Ureter (tissue), 1 donor: ENCODE results near the gene MED22. TPM values are rescaled to one million over a fixed set of nuclear protein-coding genes. Genes with fewer than 3 reads are reported as not detected.
"Not testable (repeated sequence)": the region's sequence is repeated elsewhere in the genome, so short reads cannot be mapped to it uniquely, and the experiment has no call there.

ENCODE experiments used
- DNase-seq: peaks from one replicate; pipeline ENCODE4 v3.0.0-alpha.2; 2020; ENCODE audit warnings: low spot score
- total RNA-seq: library from RNA; stranded (reverse); gene quantifications from one replicate; pipeline ENCODE4 v1.2.4, GENCODE V29; 2023
- donor health status: DM: yes; HTN: yes; CAD: no.

MED22 gene
- total RNA-seq, 1 donor from 2014 or later: 31.2 TPM

DNA sequence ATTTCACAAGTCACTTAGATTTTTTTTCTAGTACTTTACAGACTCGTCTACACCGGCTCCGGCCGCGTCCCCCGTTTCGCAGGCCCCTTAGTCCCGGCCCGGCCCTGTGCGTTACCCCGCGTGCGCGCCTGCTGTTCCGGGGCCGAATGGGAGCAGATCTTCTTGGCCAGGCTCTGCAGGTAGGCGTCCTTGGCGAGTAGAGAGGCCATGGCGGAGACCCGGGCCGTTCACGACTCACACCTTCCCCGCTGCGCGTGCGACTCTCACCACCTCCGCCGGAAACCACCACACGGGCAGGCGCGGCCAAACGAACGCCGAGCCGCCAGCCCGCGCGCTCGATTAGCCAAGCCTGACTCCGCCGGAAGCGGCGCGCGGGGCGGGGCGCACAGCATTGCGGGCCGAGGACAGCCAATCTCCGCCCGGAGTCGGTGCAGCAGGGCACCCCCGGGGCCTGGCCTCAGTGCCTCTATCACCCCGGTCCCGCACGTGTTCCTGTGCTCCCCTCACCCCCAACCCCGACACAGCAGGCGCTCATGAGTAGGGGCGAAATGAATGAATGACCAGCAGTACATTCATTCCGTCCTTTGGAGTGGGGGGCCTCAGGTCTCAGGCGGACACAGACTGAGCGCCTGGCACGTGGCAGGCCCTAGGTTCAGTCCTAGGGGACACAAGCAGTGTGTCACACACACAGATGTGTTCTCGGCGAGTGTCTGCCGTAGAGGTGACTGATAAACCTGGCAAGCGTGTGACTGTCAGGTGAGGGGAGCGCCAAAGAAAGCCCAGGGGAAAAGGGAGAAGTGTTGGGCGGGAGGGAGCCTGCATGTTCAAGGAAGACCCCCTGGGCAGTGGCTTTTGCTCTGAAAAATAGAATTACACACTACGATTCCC lies 11.8 kb downstream of the MED22 start, which contains the start of gene SURF6:
TSS of gene SURF6 (minus strand) at position 265 of the 888 bp plus-strand sequence. CDS start at position 209, 56 bp downstream.
- DNase-seq: peak; percentile 93

DNA sequence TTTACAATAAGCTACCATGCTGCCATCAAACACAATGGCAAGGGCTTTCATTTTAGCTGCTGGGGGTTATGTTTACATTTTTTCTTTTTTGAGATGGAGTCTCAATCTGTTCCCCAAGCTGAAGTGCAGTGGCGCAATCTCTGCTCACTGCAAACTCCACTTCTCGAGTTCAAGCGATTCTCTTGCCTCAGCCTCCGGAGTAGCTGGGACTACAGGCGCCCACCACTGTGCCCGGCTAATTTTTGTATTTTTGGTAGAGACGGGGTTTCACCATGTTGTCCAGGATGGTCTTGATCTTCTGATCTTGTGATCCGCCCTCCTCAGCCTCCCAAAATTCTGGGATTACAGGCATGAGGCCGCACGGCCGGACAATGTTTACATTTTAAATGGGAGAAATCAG lies 13.0 kb downstream of the MED22 start:
- peak; percentile 37 for DNase-seq

DNA sequence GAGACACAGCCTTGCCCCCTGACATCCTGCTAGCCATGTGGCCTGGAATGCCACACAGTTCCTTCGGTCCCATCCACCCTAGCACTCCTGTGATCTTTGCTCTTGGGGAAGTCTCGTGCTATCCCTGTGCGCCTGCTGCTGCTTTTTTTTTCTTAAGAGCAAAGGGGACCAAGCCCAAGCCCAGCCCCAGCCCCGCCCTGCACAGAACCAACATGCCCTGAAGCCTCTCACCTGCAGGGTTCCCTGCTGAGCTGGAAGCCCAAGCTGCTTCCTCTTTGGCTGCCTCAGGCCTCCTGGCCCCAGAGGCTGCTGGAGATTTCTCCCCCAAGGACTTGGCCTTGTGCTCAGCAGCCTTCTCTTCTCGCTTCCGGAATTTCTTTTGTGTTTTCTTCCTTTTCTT lies 13.8 kb downstream of the MED22 start:
- peak; percentile 66 for DNase-seq

DNA sequence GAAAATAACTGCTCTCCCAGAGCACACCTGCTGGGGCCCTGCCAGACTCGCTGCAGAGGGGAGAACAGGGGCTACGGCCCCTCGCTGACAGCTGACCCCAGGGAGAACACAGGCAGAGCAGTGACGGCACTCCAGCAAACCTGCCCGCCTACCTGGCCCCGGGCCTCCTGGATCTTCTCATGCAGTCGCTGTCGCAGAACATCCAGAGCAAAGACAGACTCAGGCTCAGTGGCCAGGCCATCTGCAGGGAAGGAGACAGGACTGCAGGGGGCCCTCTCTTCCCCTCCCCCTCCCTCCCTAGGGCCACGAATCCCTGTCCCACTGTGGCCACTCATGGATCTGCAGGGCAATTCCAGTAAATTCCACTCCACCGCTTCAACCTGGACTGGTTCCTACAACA lies 14.4 kb downstream of the MED22 start:
- DNase-seq: peak; percentile 42

DNA sequence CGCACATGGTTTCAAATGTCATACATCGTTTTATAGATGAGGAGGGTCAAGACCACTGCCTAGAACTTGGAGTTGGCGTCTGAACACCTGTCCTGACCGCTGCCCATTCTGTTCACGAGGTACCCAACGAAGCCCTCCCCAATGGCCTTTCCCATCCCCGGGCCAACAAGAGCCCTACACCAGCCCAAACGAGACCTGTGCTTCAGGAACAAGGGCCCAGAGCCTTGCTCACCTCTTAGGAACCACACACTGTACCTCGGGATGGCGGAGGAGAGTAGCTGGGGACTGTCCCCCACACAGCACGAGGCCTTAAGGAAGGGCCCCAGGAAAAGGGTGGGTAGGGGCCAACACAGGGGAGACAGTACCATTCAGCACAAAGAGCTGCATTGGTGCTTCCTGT lies 14.9 kb downstream of the MED22 start:
- peak; percentile 29 for DNase-seq

DNA sequence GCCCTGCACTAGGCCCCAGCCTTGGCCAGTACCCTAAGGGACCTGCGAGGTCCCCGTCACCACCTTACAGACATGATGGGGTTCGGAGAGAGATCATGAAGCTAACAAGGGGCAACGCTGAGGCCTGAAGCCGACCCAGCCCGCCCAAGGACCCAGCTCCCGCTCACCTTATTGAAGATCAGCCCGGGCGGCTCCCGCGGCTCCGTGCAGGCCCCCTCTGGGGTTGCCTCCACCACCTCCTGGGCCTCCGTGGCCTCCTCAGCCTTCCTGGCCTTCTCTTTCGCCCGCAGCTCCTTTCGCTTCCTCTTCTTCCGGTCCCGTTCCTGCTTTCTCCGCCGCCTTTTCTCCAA lies 15.6 kb downstream of the MED22 start:
- no peak for DNase-seq

DNA sequence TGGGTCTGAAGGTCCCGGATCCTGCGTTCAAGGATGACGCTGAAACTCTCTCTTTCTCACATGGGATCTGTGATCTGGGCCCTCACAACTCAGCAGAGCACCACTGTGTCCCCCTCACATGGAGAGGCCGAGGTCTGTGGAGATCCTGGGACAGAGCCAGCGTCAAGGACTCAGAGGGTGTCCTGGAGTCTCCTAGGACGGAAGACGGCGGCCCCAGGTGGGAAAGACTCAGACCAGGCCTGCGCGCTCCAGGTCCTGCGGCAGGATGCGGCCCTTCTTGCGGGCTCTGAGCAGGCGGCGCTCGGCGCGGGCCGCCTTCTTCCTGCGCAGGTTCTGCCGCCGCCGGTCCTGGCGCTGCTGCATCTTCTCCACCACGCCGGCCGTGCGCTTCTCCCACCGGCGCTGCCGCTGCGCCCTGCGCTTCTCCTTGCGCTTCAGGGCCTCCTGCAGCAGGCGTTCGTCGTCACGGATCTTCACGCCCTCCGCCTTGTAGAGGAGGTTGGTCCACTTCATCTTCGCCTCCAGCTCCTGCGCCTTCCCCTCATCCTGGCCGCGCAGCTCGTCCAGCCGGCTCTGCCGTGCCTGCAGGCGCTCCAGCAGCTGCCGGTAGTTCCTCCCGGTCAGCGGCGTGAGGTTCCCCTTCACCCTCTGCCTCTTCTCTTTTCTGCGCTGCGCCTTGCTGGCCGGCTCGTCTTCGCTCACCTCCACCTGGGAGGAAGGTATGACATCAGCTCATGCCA lies 16.1 kb downstream of the MED22 start:
- peak; percentile 40 for DNase-seq

DNA sequence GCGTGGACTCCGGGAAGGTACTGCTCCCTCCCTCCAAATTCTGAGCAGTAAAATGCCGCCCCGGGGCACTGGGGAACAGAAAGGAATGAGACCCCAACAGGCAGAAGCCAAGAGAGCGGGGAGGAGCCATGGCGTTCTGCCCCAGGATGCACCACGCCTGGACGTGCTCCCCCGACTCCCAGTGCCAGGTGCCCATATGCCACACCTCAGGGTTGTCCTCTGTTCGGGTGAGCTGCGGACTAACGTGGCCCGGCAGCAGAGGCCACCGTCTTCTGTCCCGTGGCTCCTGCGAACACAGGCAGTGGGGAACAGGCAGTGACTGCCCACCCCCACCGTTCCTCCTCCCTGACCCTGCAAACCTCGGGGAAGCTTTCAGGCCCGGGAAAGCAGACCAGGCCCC lies 16.7 kb downstream of the MED22 start:
- DNase-seq: no peak

DNA sequence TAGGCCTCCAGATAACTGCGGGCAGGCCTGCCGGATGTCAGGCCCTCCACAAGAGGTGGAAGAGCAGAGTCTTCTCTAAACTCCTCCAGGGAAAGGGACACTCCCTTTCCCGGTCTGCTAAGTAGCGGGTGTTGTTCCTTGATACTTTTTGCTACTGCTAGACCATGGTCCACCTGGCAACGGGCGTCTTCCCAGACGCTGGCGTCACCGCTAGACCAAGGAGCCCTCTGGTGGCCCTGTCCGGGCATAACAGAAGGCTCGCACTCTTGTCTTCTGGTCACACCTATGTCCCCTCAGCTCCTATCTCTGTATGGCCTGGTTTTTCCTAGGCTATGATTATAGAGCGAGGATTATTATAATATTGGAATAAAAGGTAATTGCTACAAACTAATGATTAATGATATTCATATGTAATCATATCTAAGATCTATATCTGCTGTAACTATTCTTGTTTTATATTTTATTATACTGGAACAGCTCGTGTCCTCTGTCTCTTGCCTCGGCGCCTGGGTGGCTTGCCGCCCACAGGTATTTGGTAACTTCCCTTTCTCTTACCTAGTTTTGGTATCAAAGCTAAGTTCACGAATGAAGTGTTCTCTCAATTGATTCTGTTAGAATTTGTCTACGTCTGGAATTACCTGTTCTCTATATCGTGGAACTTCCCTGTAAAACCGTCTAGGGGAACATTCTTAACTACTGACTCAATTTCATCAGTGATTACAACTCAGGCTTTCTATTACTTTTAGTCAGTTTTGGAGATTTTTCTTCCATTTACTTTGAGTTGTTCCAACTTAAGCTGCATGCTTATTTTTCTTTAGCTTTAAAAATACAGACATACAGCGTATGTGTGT lies 18.4 kb downstream of the MED22 start:
- peak; percentile 41 for DNase-seq

DNA sequence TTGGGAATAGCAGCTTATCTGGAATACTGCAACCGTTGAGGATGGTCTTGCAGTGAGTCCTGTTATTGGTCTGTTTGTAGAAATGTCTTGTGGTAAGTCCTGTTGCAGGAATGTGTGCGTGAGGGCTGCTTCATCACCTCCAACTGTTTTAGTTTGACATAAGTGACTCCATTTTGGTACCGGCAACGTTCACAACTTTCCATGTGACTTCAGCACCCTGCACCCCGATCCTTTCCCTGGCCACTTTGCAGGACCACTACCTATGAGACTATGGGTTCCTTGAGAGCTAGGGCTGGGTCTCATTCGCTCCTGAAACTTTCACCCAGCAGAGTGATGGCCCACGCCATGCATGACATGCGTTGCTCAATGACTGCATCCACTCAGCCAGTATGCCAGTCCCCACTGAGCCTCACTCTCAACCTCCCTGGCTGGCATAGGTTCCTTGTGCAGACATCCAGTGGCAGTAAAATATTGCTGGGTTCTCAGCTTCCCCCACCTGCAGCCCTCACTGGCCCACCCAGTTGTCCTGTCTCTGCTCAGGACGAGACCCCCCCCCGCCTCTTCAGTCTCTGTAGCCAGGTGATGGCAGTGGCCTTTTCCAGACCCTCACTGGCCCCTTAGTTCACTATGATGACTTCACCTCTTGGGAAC lies 20.0 kb downstream of the MED22 start:
- DNase-seq: peak; percentile 19

DNA sequence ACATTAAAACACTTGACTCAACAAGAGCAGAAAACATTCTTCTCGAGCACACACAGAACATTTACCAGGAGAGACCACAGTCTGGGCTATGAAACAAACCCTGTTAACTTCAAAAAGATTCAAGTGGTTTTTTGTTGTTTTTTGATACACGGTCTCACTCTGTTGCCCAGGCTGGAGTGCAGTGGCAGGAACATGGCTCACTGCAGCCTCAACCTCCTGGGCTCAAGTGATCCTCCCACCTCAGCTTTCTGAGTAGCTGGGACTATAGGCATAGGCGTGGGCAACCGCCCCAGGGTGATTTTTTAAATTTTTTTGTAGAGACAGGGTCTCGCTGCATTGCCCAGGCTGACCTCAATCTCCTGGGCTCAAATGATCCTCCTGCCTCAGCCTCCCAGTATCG lies 20.9 kb downstream of the MED22 start:
- not testable (repeated sequence) for DNase-seq

DNA sequence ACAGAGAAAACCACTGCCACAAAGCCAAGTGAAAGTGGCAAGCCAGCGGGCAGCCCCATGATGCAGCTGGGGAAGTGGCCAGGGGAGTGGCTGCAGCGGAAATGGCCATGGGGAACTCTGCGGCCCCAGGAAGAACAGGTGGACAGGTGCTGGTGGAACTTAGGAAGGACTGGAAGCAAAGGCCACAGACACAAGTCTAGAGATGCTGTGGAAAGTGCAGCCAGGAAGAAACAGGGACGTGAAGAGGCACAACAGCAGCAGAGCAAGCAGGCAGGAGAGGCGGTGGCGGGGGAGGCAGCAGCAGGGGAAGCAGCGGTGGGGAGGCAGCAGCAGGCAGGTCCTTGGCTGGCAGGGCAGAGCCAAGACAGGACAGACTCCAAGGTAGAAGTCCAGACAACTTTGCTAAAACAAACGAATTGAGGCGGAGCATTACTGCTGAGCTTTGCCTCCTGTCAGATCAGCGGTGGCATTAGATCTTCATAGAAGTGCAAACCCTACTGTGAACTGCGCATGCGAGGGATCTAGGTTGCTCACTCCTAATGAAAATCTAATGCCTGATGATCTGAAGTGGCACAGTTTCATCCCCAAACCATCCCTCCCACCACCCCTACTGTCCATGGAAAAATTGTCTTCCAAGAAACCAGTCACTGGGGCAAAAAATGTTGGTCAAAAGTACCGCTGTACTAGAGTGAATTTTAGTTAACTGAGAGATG lies 23.8 kb downstream of the MED22 start:
- peak; percentile 22 for DNase-seq

DNA sequence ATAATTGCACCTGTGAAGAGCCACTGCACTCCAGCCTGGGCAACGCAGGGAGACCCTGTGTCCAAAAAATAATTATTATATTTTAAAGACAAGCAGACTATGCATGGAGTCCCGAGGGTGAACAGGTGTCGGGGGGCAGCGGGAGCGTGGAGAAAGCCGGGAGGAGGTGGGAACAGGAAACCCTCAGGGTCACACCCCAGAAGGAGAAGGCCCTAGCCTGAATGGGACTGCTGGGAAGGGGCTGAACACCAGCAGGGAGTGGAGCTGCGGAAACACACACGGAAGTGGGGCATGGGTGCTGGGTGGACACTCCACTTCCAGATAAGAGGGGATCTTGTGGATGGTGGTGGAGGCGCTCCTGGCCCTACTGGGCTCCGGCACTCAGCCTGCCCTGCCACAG lies 24.7 kb downstream of the MED22 start:
- peak; percentile 27 for DNase-seq

DNA sequence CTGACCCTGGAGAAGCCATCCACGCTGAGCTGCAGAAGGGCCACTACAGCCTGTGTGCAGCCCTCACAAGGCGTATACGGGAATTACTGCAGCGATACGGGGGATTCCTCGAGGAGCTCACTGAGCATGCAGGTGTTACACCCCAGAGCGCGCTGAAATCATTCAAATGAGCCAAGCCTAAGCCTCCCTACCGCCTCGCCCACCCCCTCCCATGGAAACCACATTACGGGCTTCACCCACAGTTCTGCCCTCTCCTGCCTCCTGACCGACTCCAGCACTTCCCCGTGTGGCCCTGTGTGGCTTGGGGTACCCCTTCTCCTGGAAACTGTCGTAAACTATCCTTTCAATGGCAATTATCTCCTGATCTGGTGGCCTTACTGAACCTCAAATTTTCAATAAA lies 25.2 kb downstream of the MED22 start:
- no peak for DNase-seq

DNA sequence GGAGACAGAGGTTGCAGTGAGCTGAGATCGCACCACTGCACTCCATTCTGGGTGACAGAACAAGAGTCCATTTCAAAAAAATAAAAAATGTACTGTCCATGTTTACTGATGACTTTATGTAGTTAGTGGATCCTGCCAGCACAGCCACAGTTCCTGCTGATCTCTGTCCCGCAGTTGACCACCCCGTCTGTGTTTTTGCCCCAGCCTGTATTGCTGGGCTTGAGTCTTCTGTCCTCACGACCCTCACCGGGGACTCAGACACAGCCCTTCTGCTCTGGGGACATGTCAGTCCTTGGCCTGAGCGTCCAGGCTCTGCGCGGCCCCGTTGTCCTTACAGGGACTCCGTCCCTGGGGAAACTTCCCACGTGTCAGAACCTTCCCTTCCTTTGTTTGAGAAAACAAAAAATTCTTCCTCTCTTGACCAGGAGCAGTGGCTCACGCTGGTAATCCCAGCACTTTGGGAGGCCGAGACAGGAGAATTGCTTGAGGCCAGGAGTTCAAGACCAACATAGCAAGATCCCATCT lies 26.5 kb downstream of the MED22 start:
- DNase-seq: peak; percentile 33

DNA sequence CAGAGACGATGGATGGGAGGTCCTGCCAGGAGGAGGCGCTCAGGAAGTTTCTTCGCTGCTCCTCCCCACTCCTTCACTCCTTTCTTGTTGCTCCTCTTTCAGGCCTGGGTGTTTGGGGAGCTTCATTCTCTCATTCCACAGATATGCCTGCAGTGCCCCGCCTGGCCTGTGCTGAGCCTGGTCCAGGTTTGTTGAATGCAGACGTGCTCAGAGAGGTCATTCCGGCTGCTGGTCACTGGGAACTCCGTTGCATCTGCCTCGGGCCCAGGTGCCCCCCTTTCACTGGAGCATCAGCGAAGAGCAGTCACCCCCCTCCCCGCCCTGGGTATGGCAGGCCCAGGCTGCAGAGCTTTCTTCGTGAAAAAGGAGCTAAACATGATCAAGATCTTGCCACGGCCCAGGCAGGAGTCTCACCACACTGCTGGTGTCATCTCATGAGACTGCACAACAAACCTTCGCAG lies 27.5 kb downstream of the MED22 start:
- no peak for DNase-seq

DNA sequence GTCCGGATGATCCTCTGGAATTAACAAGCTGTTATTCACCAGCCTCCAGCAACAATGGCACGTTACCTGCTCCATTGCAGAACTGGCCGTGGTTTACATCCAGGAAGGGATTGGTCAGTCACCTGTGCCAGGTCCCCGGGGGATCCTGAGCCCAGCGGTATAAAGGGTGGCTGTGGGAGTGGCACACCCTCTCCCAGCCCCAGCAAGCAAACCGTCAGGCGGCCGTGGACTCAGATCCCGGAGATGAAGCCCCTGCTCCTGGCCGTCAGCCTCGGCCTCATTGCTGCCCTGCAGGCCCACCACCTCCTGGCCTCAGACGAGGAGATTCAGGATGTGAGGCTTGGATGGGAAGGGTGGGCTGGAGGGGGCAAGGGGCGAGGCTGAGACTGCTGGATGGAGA lies 30.4 kb downstream of the MED22 start:
- not testable (repeated sequence) for DNase-seq

DNA sequence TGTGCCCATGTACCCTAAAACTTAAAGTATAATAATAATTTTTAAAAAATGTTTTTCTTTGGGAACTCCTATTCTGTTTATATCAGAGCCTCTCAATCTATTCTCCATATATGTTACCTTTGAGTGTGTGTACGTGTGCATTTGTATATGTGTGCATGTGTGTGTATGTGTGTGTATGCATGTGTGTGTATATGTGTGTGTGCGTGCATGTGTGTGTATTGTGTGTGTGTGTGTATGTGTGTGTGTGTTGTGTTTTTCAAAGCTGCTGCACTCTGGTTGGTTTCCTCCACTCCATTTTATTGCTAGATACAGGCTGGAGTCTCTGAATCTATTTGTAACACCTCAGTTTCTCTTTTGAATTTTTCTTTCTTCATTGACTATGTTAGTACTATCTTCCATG lies 31.9 kb downstream of the MED22 start:
- no peak for DNase-seq

DNA sequence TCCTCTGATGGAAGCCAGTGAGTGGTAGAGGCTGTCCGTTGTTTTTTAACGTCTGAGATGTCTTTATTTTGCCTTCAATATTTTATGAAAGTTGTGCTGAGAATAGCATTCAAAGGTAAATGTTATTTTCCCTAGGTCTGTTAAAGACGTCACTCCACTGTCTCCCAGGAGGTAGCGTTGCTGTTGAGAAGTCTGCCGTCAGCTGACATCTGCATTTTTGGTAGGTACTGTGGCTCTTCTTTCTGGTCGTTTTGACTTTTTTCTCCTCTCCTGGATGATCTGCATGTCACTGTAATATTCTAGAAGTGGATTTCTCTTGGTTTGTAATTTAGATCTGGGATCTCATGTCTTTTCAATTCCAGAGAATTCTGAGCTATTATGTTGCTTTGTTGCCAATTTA lies 38.3 kb downstream of the MED22 start:
- DNase-seq: no peak

DNA sequence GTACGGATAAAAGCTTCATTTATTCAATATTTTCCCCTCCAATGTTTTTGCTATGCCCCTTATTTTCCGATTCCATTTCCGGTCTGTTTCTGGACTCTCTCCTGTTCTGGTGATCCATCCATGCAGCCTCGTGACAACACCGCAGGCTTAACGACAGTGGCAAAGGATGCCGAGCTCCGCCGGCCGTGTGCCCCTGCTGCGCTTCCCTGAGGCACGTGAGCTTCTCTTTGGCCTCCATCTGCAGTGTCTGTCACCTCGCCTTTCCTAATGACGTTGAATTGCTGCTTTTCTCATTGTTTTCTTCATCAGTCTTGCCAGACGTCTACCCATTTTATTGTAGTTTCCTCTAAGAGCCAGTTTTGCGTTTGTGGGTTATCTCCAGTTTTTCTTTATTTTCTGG lies 40.6 kb downstream of the MED22 start:
- no peak for DNase-seq
